ENCODE data around the gene ATP4B. TPM values are rescaled to one million over a fixed set of nuclear protein-coding genes. Genes with fewer than 3 reads are reported as not detected.

Gene ATP4B
- total RNA-seq: not detected in 2 replicates

DNA sequence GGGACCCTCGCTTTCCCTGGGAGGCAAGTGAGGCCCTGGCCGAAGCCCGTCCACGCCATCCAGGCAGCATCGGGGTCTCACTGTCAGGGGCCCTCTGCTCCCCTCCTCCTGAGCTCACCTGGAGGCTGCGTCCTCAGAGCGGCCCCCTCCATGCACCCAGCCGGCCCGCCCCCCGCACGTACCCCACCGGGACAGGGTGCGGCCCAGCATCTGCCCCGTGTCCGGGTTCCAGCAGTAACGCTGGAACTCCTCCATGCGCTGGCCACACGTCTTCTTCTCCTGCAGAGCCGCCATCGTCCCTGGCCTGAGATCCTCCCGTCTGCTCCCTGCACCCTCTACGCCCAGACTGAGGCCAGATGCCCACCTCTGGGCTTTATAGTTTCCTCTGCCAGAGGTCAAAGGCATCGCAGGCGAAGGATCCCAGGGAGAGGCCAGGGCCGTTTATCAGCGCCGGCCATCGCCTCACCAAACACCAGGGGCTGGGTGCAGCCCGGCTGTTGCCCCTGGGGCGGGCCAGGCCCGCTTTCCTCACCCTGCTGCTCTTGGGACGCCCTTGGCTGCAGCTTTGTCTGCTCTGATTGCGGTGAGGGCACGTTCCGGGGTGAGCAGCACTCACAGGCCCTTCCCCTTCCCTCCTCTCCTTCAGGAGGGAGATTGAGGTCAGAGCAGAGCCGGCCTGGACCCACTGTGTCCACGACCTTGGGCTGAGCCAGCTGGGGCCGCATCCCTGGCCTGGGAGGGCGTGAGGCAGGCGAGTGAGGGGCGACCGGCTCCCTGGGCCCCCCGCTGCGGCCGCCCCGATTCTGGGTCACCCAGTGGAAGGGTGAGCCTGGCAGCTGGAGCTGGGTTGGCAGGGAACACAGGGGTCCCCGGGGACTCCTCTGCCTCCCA is at the start of gene ATP4B:
Gene ATP4B (minus strand): TSS at position 348 of the 891 bp plus-strand sequence. CDS start 54 bp downstream, at position 294.
- H3K9me3 Mint-ChIP-seq: peaks cover 14% of the 10 kb centered on the region
- H3K36me3 Mint-ChIP-seq (ENCODE audit: low read depth): no peaks in the 10 kb centered on the region
- intact Hi-C loops (cut with micrococcal nuclease): no loop called here
- H3K27me3 Mint-ChIP-seq (ENCODE audit: insufficient read depth): peaks cover 11% of the 10 kb centered on the region
- H3K4me1 Mint-ChIP-seq (ENCODE audit: low read depth): no peaks in the 10 kb centered on the region
- no peak within 1 kb of the TSS for H3K4me3 Mint-ChIP-seq
- DNase-seq (ENCODE audit: low spot score): no peak
- H3K27ac Mint-ChIP-seq: no peak within 1 kb of the TSS

GRCh38 chr13:113672002-113672651 is 14.1 kb upstream of the ATP4B start:
- H3K4me1 Mint-ChIP-seq (ENCODE audit: low read depth): no peaks in the 10 kb centered on the region
- peaks cover 2% of the 10 kb centered on the region for H3K27me3 Mint-ChIP-seq (ENCODE audit: insufficient read depth)
- H3K4me3 Mint-ChIP-seq: no peak overlapping the region

DNA sequence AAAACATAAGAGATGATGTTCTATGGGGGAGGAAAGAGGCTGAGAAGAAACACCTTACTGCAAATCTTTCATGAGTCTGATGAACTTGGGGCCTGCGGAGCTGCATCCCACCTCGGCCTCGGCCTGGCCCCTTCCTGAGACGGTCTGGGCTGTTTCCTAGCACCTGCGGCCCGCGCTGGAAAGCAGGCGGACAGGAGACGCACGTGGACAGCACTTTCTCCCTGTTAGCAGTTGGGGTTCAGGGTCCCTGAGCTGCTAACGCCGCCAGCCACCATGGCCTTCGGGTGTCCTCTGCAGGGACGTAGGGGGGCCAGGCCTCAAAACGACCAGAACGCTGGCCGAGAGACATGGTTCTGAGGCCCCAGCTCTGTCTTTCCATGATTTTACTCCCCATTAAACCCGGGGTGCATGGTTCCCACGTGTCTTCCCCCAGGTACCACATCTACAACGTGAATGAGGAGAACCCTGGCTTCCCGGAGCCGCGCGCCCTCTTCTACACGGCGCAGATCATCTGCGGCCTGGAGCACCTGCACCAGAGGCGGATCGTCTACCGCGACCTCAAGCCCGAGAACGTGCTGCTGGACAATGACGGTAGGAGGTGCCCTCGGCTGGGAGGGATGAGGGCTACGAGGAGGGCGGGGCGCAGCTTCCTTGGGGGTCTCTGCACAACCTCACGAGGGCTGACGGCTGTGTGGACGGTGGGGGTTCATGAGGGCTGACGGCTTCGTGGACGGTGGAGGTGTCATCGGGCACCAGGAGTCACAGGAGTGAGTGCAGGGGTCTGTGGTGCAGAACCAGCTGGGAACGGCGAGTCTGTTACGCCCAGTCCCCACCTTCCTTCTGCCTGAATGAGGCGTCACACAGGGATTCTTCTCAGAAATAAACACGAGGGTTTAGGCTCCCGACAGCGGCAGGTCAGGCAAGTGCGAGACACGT is 13.3 kb upstream of the ATP4B start:
- Mint-ChIP-seq H3K4me3 (no peak overlapping the region), H3K9me3 (no peaks in the 10 kb centered on the region), H3K36me3 (ENCODE audit: low read depth) (no peaks in the 10 kb centered on the region), H3K27ac (no peak overlapping the region), H3K27me3 (ENCODE audit: insufficient read depth) (peaks cover 2% of the 10 kb centered on the region), H3K4me1 (ENCODE audit: low read depth) (no peaks in the 10 kb centered on the region)
- DNase-seq (ENCODE audit: low spot score): no peak
- intact Hi-C loops (cut with micrococcal nuclease): no loop called here

More at GRCh38 chr13:113672002-113672651, 14.1 kb upstream of the ATP4B start:
- Mint-ChIP-seq H3K9me3 (no peaks in the 10 kb centered on the region), H3K36me3 (ENCODE audit: low read depth) (no peaks in the 10 kb centered on the region), H3K27ac (peak overlapping the region; percentile 14)
- intact Hi-C loops (cut with micrococcal nuclease): no loop called here
- DNase-seq (ENCODE audit: low spot score): no peak

DNA sequence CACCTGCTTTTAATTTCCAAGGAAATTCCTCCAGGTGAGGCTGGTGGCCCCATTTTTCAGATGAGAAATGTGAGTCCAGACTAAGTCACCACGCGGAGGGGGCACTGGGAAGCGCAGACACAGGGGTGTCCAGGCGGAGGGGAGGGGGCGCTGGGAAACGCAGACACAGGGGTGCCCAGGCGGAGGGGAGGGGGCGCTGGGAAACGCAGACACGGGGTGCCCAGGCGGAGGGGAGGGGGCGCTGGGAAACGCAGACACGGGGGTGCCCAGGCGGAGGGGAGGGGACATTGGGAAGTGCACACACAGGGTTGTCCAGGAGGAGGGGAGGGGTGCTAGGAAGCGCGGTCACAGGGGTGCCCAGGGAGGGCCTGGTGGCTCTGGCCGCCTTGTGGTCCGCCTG is 12.5 kb upstream of the ATP4B start:
- Mint-ChIP-seq H3K4me3 (no peak overlapping the region), H3K27ac (no peak overlapping the region), H3K27me3 (ENCODE audit: insufficient read depth) (peaks cover 2% of the 10 kb centered on the region), H3K4me1 (ENCODE audit: low read depth) (no peaks in the 10 kb centered on the region), H3K9me3 (no peaks in the 10 kb centered on the region), H3K36me3 (ENCODE audit: low read depth) (no peaks in the 10 kb centered on the region)
- no peak for DNase-seq (ENCODE audit: low spot score)
- intact Hi-C loops (cut with micrococcal nuclease): no loop called here

GRCh38 chr13:113669755-113670341 is 11.8 kb upstream of the ATP4B start:
- H3K27ac Mint-ChIP-seq: no peak overlapping the region
- intact Hi-C loops (cut with micrococcal nuclease): no loop called here
- peaks cover 2% of the 10 kb centered on the region for H3K27me3 Mint-ChIP-seq (ENCODE audit: insufficient read depth)
- H3K4me3 Mint-ChIP-seq: no peak overlapping the region
- no peaks in the 10 kb centered on the region for H3K4me1 Mint-ChIP-seq (ENCODE audit: low read depth)
- H3K36me3 Mint-ChIP-seq (ENCODE audit: low read depth): no peaks in the 10 kb centered on the region
- no peak for DNase-seq (ENCODE audit: low spot score)
- H3K9me3 Mint-ChIP-seq: no peaks in the 10 kb centered on the region

DNA sequence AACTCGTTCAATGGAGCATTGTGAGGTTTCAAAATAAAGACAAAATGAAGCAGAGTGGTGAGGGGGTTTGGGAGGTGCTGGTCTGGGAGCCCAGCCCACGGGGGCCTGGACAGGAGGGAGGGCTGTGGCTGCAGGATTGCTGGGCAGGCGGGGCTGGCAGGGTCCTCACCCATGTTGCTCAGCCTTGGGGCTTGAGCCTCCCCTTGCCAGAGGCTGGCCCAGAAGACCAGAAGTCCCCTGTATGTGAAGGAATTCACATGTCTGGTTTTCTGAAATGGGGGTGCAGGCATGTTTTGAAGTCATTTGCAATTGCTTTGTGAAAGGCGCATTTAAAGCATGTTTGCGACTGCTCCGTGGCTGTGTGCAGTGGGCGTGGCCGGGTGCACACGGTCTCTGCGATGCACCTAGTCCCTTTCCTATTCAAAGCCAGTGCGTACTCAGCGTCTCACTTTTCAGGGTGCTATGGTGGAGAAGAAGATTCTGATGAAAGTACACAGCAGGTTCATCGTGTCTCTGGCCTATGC is 11.3 kb upstream of the ATP4B start:
- no peaks in the 10 kb centered on the region for H3K4me1 Mint-ChIP-seq (ENCODE audit: low read depth)
- no peaks in the 10 kb centered on the region for H3K9me3 Mint-ChIP-seq
- intact Hi-C loops (cut with micrococcal nuclease): no loop called here
- no peaks in the 10 kb centered on the region for H3K36me3 Mint-ChIP-seq (ENCODE audit: low read depth)
- H3K4me3 Mint-ChIP-seq: no peak overlapping the region
- DNase-seq (ENCODE audit: low spot score): no peak
- H3K27me3 Mint-ChIP-seq (ENCODE audit: insufficient read depth): peaks cover 2% of the 10 kb centered on the region
- no peak overlapping the region for H3K27ac Mint-ChIP-seq

DNA sequence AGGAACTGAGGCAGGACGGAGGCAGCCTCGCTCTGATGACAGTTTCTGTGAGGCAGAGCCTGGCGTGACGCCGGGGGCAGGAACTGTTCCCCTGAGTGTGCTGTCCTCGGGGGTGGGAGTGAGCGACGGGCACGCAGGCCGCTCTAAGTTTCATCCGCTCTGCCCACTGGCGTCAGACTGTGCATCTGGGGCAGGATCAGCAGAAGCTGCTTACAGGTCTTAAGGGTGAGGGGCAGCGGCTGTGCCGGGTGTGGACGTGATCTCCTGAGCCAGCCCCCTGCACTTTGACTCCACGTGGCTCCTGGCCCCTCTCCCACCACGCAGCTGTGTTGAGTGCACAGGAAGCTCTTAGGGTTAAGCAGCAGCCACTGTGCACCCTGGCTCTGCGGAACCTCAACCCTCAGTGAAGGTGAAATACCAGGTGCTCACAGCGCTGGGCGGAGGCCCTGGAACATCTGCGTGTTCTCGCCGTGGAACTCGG is 10.5 kb upstream of the ATP4B start:
- no peaks in the 10 kb centered on the region for H3K9me3 Mint-ChIP-seq
- intact Hi-C loops (cut with micrococcal nuclease): no loop called here
- H3K27me3 Mint-ChIP-seq (ENCODE audit: insufficient read depth): peaks cover 2% of the 10 kb centered on the region
- no peaks in the 10 kb centered on the region for H3K4me1 Mint-ChIP-seq (ENCODE audit: low read depth)
- DNase-seq (ENCODE audit: low spot score): no peak
- no peak overlapping the region for H3K4me3 Mint-ChIP-seq
- H3K27ac Mint-ChIP-seq: no peak overlapping the region
- H3K36me3 Mint-ChIP-seq (ENCODE audit: low read depth): no peaks in the 10 kb centered on the region

DNA sequence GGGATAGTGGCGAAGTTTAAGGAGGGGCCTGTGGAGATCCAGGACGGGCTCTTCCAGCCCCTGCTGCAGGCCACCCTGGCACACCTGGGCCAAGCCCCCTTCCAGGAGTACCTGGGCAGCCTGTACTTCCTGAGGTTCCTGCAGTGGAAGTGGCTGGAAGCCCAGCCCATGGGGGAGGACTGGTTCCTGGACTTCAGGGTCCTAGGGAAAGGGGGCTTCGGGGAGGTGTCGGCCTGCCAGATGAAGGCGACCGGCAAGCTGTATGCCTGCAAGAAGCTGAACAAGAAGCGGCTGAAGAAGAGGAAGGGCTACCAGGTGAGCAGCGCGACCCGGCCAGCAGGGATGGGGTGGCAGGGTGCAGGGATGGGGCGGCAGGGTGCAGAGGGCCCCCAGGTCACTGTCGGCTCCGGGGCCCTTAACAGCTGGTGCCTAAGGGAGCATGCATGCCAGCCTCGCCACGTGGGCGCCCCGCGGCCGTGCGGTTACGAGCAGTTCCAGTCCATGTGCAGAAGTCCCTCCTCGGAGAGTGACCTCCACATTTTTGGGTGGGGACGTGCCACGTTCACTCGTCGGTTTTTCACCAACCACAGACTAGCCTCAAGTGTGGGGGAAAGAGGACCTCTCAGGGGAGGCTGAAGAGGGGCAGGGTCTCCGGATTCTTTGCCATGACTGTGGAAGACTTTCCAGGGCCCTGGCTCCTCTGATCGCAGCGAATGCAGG is 9.9 kb upstream of the ATP4B start:
- intact Hi-C loops (cut with micrococcal nuclease): no loop called here
- Mint-ChIP-seq H3K27ac (no peak overlapping the region), H3K27me3 (ENCODE audit: insufficient read depth) (peaks cover 2% of the 10 kb centered on the region), H3K9me3 (no peaks in the 10 kb centered on the region), H3K4me3 (no peak overlapping the region), H3K36me3 (ENCODE audit: low read depth) (no peaks in the 10 kb centered on the region), H3K4me1 (ENCODE audit: low read depth) (no peaks in the 10 kb centered on the region)
- DNase-seq (ENCODE audit: low spot score): no peak

GRCh38 chr13:113666951-113667701 is 9.1 kb upstream of the ATP4B start, which contains the start of gene GRK1:
GRK1 (plus strand) TSS chr13:113667219; CDS start chr13:113667387, 168 bp downstream.
- H3K9me3 Mint-ChIP-seq: no peaks in the 10 kb centered on the region
- H3K27me3 Mint-ChIP-seq (ENCODE audit: insufficient read depth): peaks cover 5% of the 10 kb centered on the region
- no peak for DNase-seq (ENCODE audit: low spot score)
- intact Hi-C loops (cut with micrococcal nuclease): no loop called here
- no peaks in the 10 kb centered on the region for H3K4me1 Mint-ChIP-seq (ENCODE audit: low read depth)
- no peak within 1 kb of the TSS for H3K4me3 Mint-ChIP-seq
- no peak within 1 kb of the TSS for H3K27ac Mint-ChIP-seq
- no peaks in the 10 kb centered on the region for H3K36me3 Mint-ChIP-seq (ENCODE audit: low read depth)

GRCh38 chr13:113666329-113666670 is 8.3 kb upstream of the ATP4B start:
- no peak for DNase-seq (ENCODE audit: low spot score)
- H3K4me3 Mint-ChIP-seq: no peak overlapping the region
- H3K27me3 Mint-ChIP-seq (ENCODE audit: insufficient read depth): peaks cover 7% of the 10 kb centered on the region
- no peaks in the 10 kb centered on the region for H3K36me3 Mint-ChIP-seq (ENCODE audit: low read depth)
- no peaks in the 10 kb centered on the region for H3K4me1 Mint-ChIP-seq (ENCODE audit: low read depth)
- no peak overlapping the region for H3K27ac Mint-ChIP-seq
- H3K9me3 Mint-ChIP-seq: peaks cover 6% of the 10 kb centered on the region
- intact Hi-C loops (cut with micrococcal nuclease): no loop called here

DNA sequence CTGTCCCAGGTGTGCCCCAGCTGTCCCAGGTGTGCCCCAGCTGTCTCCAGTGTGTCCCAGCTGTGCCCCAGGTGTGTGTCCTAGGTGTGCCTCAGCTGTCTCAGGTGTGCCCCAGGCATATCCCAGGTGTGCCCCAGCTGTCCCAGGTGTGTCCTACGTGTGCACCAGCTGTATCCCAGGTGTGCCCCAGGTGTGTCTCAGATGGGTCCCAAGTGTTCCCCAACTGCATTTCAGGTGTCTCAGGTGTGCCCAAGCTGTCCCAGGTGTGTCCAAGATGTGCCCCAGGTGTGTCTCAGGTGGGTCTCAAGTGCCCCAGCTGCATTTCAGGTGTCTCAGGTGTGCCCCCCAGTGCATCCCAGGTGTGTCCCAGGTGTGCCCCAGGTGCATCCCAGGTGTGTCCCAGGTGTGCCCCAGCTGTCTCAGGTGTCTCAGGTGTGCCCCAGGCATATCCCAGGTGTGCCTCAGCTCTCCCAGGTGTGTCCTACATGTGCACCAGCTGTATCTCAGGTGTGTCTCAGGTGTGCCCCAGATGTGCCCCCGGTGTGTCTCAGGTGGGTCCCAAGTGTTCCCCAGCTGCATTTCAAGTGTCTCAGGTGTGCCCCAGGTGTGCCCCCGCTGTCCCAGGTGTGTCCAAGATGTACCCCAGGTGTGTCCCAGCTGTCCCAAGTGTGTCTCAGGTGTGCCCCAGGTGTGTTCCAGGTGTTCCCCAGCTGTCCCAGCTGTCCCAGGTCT is 7.8 kb upstream of the ATP4B start:
- Mint-ChIP-seq H3K4me3 (no peak overlapping the region), H3K36me3 (ENCODE audit: low read depth) (no peaks in the 10 kb centered on the region), H3K4me1 (ENCODE audit: low read depth) (no peaks in the 10 kb centered on the region), H3K27ac (no peak overlapping the region), H3K9me3 (peaks cover 11% of the 10 kb centered on the region), H3K27me3 (ENCODE audit: insufficient read depth) (peaks cover 10% of the 10 kb centered on the region)
- no peak for DNase-seq (ENCODE audit: low spot score)
- intact Hi-C loops (cut with micrococcal nuclease): no loop called here

Data from activated T-helper 1 cell treated with anti-CD3 and anti-CD28 coated beads, Interleukin-12 subunit alpha, Interleukin-12 subunit beta, Interleukin-2, Interleukin-4 antibody, amounts not matched to agents 30 ng/mL and 10 ng/mL and 1 ng/mL, durations not matched to agents 14 hours and 24 hours and 36 hours (primary cell).